Natural killer cell treated with Interleukin-12 subunit alpha and Interleukin-12 subunit beta and Interleukin-15 and Interleukin-18, amount 100 ng/mL, for 72 hours (primary cell): ENCODE results near the gene WNK1. TPM values are rescaled to one million over a fixed set of nuclear protein-coding genes. Genes with fewer than 3 reads are reported as not detected.

Experiments used
- ATAC-seq, 2 donors: fragments of 150-1000 bp; cut with Tn5 transposase in 1 of 2; sonication (Bioruptor Pico), chemical (Tn5 transposase) in 1 of 2; 2 replicates each; pipeline ENCODE4 v1.10.0; 2021
- DNase-seq: peaks from one replicate; pipeline ENCODE4 v3.0.0; 2022; ENCODE audit warnings: low spot score
- H3K27ac Mint-ChIP-seq, 2 donors: 1 replicate in 1 of 2; 2 replicates in 1 of 2; pipeline ENCODE4 v1.8.0; 2022; ENCODE audit warnings: mixed read lengths in 2 of 2, mild to moderate bottlenecking in 1 of 2, moderate library complexity in 1 of 2
- H3K27me3 Mint-ChIP-seq, 2 donors: 1 replicate in 1 of 2; 2 replicates in 1 of 2; pipeline ENCODE4 v1.8.0; 2022; ENCODE audit warnings: mixed read lengths in 2 of 2
- H3K36me3 Mint-ChIP-seq: one replicate; pipeline ENCODE4 v1.8.0; 2022; ENCODE audit warnings: mixed read lengths
- H3K4me1 Mint-ChIP-seq, 2 donors: 1 replicate in 1 of 2; 2 replicates in 1 of 2; pipeline ENCODE4 v1.8.0; 2022; ENCODE audit warnings: low read depth in 2 of 2, mixed read lengths in 2 of 2, mild to moderate bottlenecking in 1 of 2
- H3K4me3 Mint-ChIP-seq: one replicate; pipeline ENCODE4 v1.8.0; 2022; ENCODE audit warnings: mixed read lengths
- H3K9me3 Mint-ChIP-seq: 2 replicates; pipeline ENCODE4 v1.8.0; 2022; ENCODE audit warnings: mixed read lengths
- total RNA-seq, 2 donors: library from RNA; stranded (reverse); gene quantifications; one replicate each; pipeline ENCODE4 v1.2.3, GENCODE V29; 2022

The WNK1 gene
- total RNA-seq, 2 donors from 2014 or later, result 152 to 269 TPM

- peaks cover 18 to 26% of the 10 kb centered on the region in 2 donors for H3K4me1 Mint-ChIP-seq
- H3K27me3 Mint-ChIP-seq, result no peaks in the 10 kb centered on the region
- no peak overlapping the region for H3K27ac Mint-ChIP-seq
- no peak for ATAC-seq
- no peak overlapping the region for H3K4me3 Mint-ChIP-seq
- no peaks in the 10 kb centered on the region for H3K36me3 Mint-ChIP-seq
- no peaks in the 10 kb centered on the region for H3K9me3 Mint-ChIP-seq
- DNase-seq, result no peak
Observed at GRCh38 chr12:727321-727720, 25.1 kb upstream of the WNK1 start.

- Mint-ChIP-seq H3K4me3 (peak overlapping the region; percentile 9), H3K27me3 (no peaks in the 10 kb centered on the region), H3K27ac (peak overlapping the region in 1 of 2 donors; percentile 27), H3K9me3 (no peaks in the 10 kb centered on the region), H3K36me3 (no peaks in the 10 kb centered on the region), H3K4me1 (peaks cover 17 to 24% of the 10 kb centered on the region in 2 donors)
- ATAC-seq, result no peak
- DNase-seq, result no peak
Observed at GRCh38 chr12:728781-729180, 23.6 kb upstream of the WNK1 start.

DNA sequence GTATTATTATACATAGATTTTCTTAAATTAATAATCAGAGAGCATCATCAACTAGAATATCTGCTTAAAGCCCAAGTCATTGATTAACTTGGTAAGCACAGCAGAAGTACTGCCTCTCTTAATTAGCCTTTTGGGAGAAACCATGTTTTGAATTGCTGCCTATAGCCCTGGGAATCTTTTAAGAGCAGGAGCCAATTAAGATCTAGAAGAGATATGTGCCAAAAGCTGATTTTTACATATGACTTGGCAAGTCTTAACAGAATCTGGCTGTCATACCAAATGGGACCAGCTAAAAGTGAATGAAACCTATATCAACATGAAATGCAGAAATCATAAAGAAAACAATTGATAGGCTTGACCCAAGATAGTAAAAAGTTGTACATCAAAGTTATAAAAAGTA lies 23.2 kb upstream of the WNK1 start:
- H3K4me3 Mint-ChIP-seq, result no peak overlapping the region
- H3K9me3 Mint-ChIP-seq, result no peaks in the 10 kb centered on the region
- no peak for ATAC-seq
- peaks cover 14 to 20% of the 10 kb centered on the region in 2 donors for H3K4me1 Mint-ChIP-seq
- peak overlapping the region; percentile 27 to 45 for H3K27ac Mint-ChIP-seq
- no peak for DNase-seq
- H3K27me3 Mint-ChIP-seq, result no peaks in the 10 kb centered on the region
- no peaks in the 10 kb centered on the region for H3K36me3 Mint-ChIP-seq

- Mint-ChIP-seq H3K9me3 (no peaks in the 10 kb centered on the region), H3K27ac (no peak overlapping the region), H3K4me1 (peaks cover 10 to 15% of the 10 kb centered on the region in 2 donors), H3K4me3 (no peak overlapping the region), H3K36me3 (no peaks in the 10 kb centered on the region), H3K27me3 (no peaks in the 10 kb centered on the region)
- ATAC-seq, result no peak
- no peak for DNase-seq
Observed at GRCh38 chr12:730550-730949, 21.8 kb upstream of the WNK1 start.

GRCh38 chr12:737122-737739 lies 15.1 kb upstream of the WNK1 start:
- no peaks in the 10 kb centered on the region for H3K4me1 Mint-ChIP-seq
- H3K9me3 Mint-ChIP-seq, result no peaks in the 10 kb centered on the region
- H3K27ac Mint-ChIP-seq, result no peak overlapping the region
- no peak overlapping the region for H3K4me3 Mint-ChIP-seq
- no peaks in the 10 kb centered on the region for H3K27me3 Mint-ChIP-seq
- H3K36me3 Mint-ChIP-seq, result no peaks in the 10 kb centered on the region
- DNase-seq, result no peak
- ATAC-seq, result no peak

DNA sequence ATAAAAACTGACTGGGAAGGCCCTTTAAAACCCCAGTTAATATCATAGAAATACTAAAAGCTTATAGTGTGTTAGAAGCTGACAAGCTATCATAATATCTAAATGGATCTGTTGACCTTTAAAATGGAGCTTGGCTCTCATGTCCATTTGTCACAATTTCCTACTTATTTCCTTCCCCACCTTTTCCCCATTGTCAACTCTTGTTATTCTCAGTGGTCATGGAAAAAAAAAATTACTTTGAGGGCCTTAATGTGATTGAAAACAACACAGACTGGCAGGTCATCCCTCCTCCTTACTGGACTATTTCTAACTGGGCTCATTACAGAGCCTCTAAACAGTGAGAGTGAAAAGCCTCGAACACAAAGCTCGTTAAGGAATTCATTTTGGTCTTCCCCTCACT lies 13.7 kb upstream of the WNK1 start:
- no peak for ATAC-seq

GRCh38 chr12:739349-739748 lies 13.0 kb upstream of the WNK1 start:
- Mint-ChIP-seq H3K9me3 (no peaks in the 10 kb centered on the region), H3K4me3 (no peak overlapping the region), H3K4me1 (peaks cover 11 to 12% of the 10 kb centered on the region in 2 donors), H3K36me3 (no peaks in the 10 kb centered on the region), H3K27ac (no peak overlapping the region), H3K27me3 (no peaks in the 10 kb centered on the region)
- DNase-seq (no peak), ATAC-seq (no peak)

More for the DNA sequence above, 13.7 kb upstream of the WNK1 start:
- Mint-ChIP-seq H3K27ac (peak overlapping the region in 1 of 2 donors; percentile 4), H3K4me3 (no peak overlapping the region), H3K27me3 (no peaks in the 10 kb centered on the region), H3K36me3 (no peaks in the 10 kb centered on the region), H3K4me1 (peaks cover 6% of the 10 kb centered on the region in 2 donors), H3K9me3 (no peaks in the 10 kb centered on the region)
- DNase-seq, result no peak

GRCh38 chr12:740921-741320 lies 11.5 kb upstream of the WNK1 start:
- ATAC-seq, result no peak
- H3K4me3 Mint-ChIP-seq, result no peak overlapping the region
- DNase-seq, result no peak
- H3K4me1 Mint-ChIP-seq, result peaks cover 11 to 12% of the 10 kb centered on the region in 2 donors
- no peak overlapping the region for H3K27ac Mint-ChIP-seq
- H3K9me3 Mint-ChIP-seq, result no peaks in the 10 kb centered on the region
- H3K27me3 Mint-ChIP-seq, result no peaks in the 10 kb centered on the region
- no peaks in the 10 kb centered on the region for H3K36me3 Mint-ChIP-seq

DNA sequence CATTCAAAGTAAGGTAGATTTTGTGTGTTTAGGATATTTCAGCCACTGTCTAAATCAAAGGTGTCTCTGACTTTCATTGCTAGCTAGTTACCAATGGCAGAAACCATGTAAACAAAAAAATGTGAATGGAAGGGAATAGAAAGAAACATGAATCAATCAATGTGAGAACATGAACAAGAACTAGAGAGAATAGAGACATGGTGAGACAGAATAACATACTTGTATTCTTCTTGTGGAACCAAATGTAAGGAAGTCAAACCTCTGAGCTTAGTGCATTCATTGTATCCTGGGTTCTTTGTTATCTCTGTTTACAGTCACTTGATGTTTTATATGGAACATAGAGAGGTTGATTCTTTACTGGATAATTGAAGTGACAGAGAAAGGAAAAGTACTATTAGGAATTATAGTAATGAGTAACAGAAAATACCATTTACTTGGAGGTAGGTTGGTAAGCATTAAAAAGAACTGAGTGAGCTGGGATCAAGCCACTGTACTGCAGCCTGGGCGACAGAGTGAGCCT lies 2.6 kb upstream of the WNK1 start:
- Mint-ChIP-seq H3K9me3 (no peaks in the 10 kb centered on the region), H3K27ac (no peak overlapping the region), H3K4me3 (no peak overlapping the region), H3K27me3 (no peaks in the 10 kb centered on the region), H3K36me3 (peaks cover 10% of the 10 kb centered on the region), H3K4me1 (peaks cover 14 to 17% of the 10 kb centered on the region in 2 donors)
- DNase-seq, result no peak
- no peak for ATAC-seq

DNA sequence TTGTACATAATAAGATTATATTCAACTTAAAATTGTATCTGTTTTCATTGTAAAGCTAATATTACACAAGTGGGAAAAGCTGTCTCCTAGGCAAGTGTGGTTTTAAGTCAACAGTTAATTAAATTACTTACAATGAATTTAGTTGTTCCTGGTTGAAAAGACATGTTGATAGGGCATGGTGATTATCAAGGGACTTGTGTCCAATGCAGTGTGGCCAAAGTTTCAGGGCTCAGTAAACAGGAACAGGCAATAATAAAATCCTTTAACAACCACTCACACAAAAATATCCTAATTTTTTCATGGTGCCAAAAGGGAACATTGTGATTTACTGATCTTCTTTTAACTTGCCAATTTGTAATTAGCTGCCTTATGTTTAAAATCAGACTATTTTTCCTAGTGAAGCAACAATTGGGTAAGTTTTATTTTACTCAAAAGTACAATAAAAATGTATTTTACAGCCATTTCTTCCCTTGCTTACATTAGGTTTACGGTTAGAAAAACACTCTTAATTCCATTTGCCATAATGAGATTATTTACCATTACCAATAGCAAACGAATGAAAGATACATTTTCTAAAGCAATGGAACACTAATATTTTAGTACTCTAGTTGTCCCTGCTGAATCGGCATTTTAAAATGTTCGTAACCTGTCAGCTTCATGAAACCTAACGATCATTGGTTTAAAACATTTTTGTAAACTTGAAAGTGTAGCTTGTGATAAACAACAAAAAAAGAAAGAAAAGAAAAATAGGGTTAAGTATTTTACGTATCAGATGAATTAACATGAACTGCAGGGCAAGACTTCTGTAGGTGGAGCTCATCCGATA lies 1.8 kb upstream of the WNK1 start:
- DNase-seq (no peak), ATAC-seq (no peak)
- Mint-ChIP-seq H3K4me3 (no peak overlapping the region), H3K9me3 (no peaks in the 10 kb centered on the region), H3K36me3 (peaks cover 12% of the 10 kb centered on the region), H3K27ac (no peak overlapping the region), H3K27me3 (no peaks in the 10 kb centered on the region), H3K4me1 (peaks cover 19 to 22% of the 10 kb centered on the region in 2 donors)

GRCh38 chr12:751192-751998 lies 984 bp upstream of the WNK1 start:
- Mint-ChIP-seq H3K36me3 (peaks cover 12% of the 10 kb centered on the region), H3K27me3 (no peaks in the 10 kb centered on the region), H3K27ac (no peak overlapping the region), H3K9me3 (no peaks in the 10 kb centered on the region), H3K4me1 (peaks cover 22 to 27% of the 10 kb centered on the region in 2 donors), H3K4me3 (no peak overlapping the region)
- ATAC-seq, result peak; percentile 71 to 80
- DNase-seq, result peak; percentile 94

DNA sequence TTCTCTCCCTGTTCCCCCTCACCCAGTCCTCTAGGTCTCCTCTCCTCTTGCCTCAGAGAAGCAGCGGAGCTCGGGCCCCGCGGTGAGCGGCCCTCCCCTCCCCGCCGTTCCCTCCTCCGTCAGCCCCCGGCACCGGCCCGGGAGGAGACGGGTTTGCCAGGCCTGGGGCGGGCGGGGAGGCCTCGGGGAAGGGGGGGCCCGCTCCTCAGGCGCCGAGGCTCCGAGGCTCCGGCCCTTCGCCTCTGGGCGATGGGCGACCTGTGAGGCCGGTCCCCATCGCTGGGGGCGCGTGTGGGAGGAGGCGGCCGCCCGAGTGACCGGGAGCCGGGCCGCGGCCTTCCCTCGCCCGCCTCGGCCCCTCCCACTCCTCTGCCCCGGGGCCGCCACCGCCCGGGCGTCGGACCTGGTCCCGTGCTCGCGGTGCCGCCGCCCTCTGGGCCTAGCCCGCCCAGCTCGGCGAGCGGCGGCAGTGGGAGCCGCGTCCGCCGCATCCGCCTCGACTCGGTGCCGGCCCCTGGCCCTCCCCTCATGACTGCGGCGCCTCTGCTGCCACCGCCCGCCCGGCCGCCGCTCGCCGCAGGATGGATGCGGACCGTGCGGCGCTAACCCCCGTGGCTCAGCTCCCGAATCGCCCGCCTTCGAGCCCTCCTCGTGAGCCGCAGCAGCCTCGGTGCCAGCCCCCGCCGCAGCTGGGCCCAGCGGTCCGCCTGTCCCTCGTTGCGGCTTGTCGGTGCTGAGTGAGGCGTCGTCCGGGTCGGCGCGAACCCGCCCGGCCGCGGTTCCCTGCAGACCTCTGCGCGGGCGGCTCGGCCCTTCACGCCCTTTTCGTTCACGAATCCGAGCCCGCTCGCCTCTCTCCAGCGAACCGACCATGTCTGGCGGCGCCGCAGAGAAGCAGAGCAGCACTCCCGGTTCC lies 574 bp downstream of the WNK1 start:
- peak overlapping the region; percentile 72 to 85 for H3K27ac Mint-ChIP-seq
- peaks cover 12% of the 10 kb centered on the region for H3K36me3 Mint-ChIP-seq
- no peaks in the 10 kb centered on the region for H3K9me3 Mint-ChIP-seq
- H3K27me3 Mint-ChIP-seq, result no peaks in the 10 kb centered on the region
- H3K4me1 Mint-ChIP-seq, result peaks cover 27 to 34% of the 10 kb centered on the region in 2 donors
- peak overlapping the region; percentile 99 for H3K4me3 Mint-ChIP-seq
- ATAC-seq (peak; percentile 64 to 68), DNase-seq (peak; percentile 73)
